ENCODE measurements around the gene GGA2. TPM values are rescaled to one million over a fixed set of nuclear protein-coding genes. Genes with fewer than 3 reads are reported as not detected.

Gene GGA2
- total RNA-seq, 1 donor from 2014 or later, result 12.4 TPM

DNA sequence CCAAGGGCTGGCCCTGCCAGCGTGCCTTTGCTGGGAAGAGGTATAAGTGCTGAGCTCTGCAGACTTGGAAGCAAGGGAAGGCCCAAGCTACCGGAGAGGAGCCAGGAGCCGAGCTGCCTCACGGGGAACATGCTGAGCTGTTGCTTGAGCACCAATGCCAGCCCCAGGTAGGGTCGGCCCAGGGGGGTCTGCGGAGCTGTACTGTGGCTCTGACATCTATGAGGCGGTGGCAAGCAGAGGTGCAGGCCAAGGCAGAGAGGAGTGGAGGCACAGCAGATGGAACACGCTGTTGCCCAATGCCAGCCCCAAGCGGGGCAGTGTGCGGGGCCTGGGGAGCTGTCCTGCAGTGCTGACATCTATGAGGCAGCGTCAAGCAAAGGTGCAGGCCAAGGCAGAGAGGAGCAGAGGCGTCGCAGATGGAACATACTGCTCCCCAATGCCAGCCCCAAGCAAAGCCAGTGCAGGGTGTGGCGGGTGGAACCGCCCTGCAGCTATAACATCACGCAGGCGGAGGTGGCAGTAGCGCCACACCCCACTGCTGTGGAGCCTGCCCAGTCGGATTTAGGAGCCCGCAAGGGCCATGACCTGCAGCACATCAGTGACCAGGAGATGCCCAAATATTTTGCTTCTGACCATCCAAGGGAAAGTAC, 10.0 kb downstream of the GGA2 start:
- FAIRE-seq, result no peak
- DNase-seq (ENCODE audit: low read depth), result no peak
- TF ChIP-seq, protein P1, sequence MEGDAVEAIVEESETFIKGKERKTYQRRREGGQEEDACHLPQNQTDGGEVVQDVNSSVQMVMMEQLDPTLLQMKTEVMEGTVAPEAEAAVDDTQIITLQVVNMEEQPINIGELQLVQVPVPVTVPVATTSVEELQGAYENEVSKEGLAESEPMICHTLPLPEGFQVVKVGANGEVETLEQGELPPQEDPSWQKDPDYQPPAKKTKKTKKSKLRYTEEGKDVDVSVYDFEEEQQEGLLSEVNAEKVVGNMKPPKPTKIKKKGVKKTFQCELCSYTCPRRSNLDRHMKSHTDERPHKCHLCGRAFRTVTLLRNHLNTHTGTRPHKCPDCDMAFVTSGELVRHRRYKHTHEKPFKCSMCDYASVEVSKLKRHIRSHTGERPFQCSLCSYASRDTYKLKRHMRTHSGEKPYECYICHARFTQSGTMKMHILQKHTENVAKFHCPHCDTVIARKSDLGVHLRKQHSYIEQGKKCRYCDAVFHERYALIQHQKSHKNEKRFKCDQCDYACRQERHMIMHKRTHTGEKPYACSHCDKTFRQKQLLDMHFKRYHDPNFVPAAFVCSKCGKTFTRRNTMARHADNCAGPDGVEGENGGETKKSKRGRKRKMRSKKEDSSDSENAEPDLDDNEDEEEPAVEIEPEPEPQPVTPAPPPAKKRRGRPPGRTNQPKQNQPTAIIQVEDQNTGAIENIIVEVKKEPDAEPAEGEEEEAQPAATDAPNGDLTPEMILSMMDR (IDR thresholded peaks at IDR 0.05; ENCODE audit: insufficient read depth, low read length, severe bottlenecking), result no peak
- peaks cover 3% of the 10 kb centered on the region for H3K36me3 ChIP-seq (ENCODE audit: control insufficient read depth, insufficient read depth, low read length)
- no peaks in the 10 kb centered on the region for H3K27me3 ChIP-seq (ENCODE audit: control insufficient read depth, insufficient read depth, low read length)
- no peak overlapping the region for H3K4me3 ChIP-seq (ENCODE audit: low read depth, low read length)

DNA sequence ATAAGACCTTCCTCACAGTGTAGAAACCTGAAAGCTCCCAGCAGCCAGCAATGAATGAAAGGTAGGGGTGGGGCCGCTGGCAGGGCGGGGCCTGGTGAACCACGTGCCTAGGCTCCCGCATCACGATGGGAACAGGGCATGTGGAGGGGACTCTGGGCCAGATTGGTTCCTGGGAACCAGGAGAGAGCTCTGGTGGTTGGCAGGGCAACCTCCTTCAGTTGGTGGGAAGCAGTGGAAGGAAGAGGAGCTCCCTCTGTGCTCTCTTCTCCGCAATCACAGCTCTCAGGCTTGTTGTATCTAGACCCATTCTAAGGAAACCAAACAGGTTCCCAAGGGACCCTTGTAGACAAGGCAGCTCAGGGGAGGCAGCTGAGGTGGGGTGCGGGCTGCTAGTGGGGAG, 10.5 kb downstream of the GGA2 start:
- no peak for FAIRE-seq
- TF ChIP-seq, protein P1 (IDR thresholded peaks at IDR 0.05; ENCODE audit: insufficient read depth, low read length, severe bottlenecking), result no peak

DNA sequence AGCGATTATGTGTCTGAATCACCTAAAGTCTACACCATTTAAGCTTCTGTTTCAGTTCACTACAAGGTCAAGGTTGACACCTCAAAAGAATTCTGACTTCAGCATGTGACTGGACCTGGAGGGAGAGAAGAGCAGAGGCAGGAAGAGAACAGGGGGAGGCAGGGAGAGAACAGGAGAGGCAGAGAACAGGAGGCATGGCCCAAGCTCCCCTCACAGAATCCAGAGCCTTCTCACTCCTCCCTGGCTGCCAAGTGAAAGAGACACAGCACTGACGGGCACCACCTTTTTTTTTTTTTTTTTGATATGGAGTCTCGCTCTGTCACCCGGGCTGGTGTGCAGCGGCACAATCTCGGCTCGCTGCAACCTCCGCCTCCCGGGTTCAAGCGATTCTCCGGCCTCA, 11.4 kb downstream of the GGA2 start:
- DNase-seq (ENCODE audit: low read depth) (no peak), FAIRE-seq (no peak)
- Histone ChIP-seq H3K36me3 (ENCODE audit: control insufficient read depth, insufficient read depth, low read length) (peaks cover 4% of the 10 kb centered on the region), H3K27me3 (ENCODE audit: control insufficient read depth, insufficient read depth, low read length) (no peaks in the 10 kb centered on the region), H3K4me3 (ENCODE audit: low read depth, low read length) (no peak overlapping the region)
- TF ChIP-seq, protein P1 (IDR thresholded peaks at IDR 0.05; ENCODE audit: insufficient read depth, low read length, severe bottlenecking), result no peak

More for the DNA sequence above, 10.5 kb downstream of the GGA2 start:
- DNase-seq (ENCODE audit: low read depth), result no peak
- H3K36me3 ChIP-seq (ENCODE audit: control insufficient read depth, insufficient read depth, low read length), result peaks cover 4% of the 10 kb centered on the region
- H3K4me3 ChIP-seq (ENCODE audit: low read depth, low read length), result no peak overlapping the region
- no peaks in the 10 kb centered on the region for H3K27me3 ChIP-seq (ENCODE audit: control insufficient read depth, insufficient read depth, low read length)

DNA sequence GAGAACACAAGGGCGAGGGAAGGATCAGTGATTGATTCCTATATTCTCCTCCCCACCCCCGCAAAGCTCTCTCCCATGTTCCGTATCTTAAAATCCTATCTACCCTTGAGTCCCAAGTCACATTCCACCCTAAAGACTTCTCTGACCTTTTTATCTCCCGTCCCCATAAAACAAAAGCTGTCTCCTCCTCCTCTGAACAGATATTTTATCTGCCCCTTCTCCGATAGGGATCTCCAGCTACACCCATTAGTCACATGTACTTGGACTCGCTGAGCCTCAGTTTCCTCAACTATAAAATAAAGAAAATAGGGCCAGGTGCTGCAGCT, 12.8 kb downstream of the GGA2 start:
- H3K36me3 ChIP-seq (ENCODE audit: control insufficient read depth, insufficient read depth, low read length), result peaks cover 7% of the 10 kb centered on the region
- no peak overlapping the region for H3K4me3 ChIP-seq (ENCODE audit: low read depth, low read length)
- TF ChIP-seq, protein P1 (IDR thresholded peaks at IDR 0.05; ENCODE audit: insufficient read depth, low read length, severe bottlenecking), result no peak
- FAIRE-seq (no peak), DNase-seq (ENCODE audit: low read depth) (no peak)
- H3K27me3 ChIP-seq (ENCODE audit: control insufficient read depth, insufficient read depth, low read length), result no peaks in the 10 kb centered on the region

DNA sequence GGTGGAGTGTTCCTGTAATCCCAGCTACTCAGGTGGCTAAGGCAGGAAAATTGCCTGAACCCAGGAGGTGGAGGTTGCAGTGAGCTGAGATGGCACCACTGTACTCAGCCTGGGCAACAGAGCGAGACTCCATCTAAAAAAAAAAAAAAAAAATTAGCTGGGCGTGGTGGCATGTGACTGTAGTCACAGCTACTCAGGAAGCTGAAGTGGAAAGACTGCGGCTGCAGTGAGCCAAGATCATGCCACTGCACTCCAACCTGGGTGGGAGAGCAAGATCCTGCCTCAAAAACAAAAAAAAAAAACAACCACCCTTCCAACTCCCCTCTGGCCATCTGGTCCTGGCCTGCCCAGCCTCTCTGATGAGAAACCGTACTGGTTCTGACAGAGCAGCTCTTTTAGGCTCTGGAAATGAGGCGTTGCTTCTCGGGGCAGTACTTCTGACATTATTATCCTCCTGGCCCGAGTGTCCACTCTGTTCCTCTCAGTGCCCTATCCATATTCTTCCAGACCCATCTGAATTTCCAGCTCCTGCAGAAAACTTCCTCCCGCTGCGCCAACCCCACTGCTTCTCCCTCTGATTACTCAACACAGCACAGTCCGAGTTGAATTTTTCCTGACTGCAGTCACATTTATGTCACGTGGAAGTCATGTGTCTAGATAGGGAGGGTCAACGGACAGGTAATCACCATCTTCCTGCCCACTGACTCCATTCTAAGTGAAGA, 13.3 kb downstream of the GGA2 start:
- no peak overlapping the region for H3K4me3 ChIP-seq (ENCODE audit: low read depth, low read length)
- no peaks in the 10 kb centered on the region for H3K27me3 ChIP-seq (ENCODE audit: control insufficient read depth, insufficient read depth, low read length)
- TF ChIP-seq, protein P1 (IDR thresholded peaks at IDR 0.05; ENCODE audit: insufficient read depth, low read length, severe bottlenecking), result no peak
- FAIRE-seq, result peak; percentile 32
- peak; percentile 76 for DNase-seq (ENCODE audit: low read depth)
- peaks cover 7% of the 10 kb centered on the region for H3K36me3 ChIP-seq (ENCODE audit: control insufficient read depth, insufficient read depth, low read length)

All from bronchial epithelial cell (primary cell).